GM21390 (cell line): Measurements from ENCODE around the gene PRAMEF10.
"Not testable (repeated sequence)": the region's sequence is repeated elsewhere in the genome, so short reads cannot be mapped to it uniquely, and the experiment has no call there.

Experiments
- ATAC-seq: cut with Tn5 transposase; IDR thresholded peaks from one replicate; pipeline ENCODE4 v1.9.1; 2021; ENCODE audit not compliant: unreplicated experiment

Gene PRAMEF10

GRCh38 chr1:12898170-12898569, at the start of gene PRAMEF10:
PRAMEF10 (minus strand) TSS chr1:12898270; CDS start chr1:12895847, 2,423 bp downstream.
- ATAC-seq = not testable (repeated sequence)

GRCh38 chr1:12947480-12947879, 49.4 kb upstream of the PRAMEF10 start, which contains the start of gene PRAMEF6:
PRAMEF6 (minus strand) TSS chr1:12947580; CDS start chr1:12942518, 5,062 bp downstream.
- not testable (repeated sequence) for ATAC-seq

GRCh38 chr1:12924368-12924767, 26.3 kb upstream of the PRAMEF10 start:
- not testable (repeated sequence) for ATAC-seq

GRCh38 chr1:12921749-12922148, 23.7 kb upstream of the PRAMEF10 start:
- ATAC-seq = not testable (repeated sequence)

- not testable (repeated sequence) for ATAC-seq
Observed at GRCh38 chr1:12916310-12916709, 18.2 kb upstream of the PRAMEF10 start, which contains the start of gene PRAMEF7. PRAMEF7 (plus strand) TSS chr1:12916610; CDS start chr1:12917693, 1,083 bp downstream.

- ATAC-seq = not testable (repeated sequence)
Observed at GRCh38 chr1:12903793-12904572, 5.9 kb upstream of the PRAMEF10 start.

- ATAC-seq = not testable (repeated sequence)
Observed at GRCh38 chr1:12899186-12899585, 1.1 kb upstream of the PRAMEF10 start.

- not testable (repeated sequence) for ATAC-seq
Observed at GRCh38 chr1:12886101-12886500, 12.0 kb downstream of the PRAMEF10 start, which contains the start of gene PRAMEF4. PRAMEF4 (minus strand) TSS chr1:12886201; CDS start chr1:12883394, 2,807 bp downstream.

- not testable (repeated sequence) for ATAC-seq
Observed at GRCh38 chr1:12878453-12878852, 19.6 kb downstream of the PRAMEF10 start.

GRCh38 chr1:12863131-12863880, 34.8 kb downstream of the PRAMEF10 start:
- ATAC-seq = not testable (repeated sequence)

- not testable (repeated sequence) for ATAC-seq
Observed at GRCh38 chr1:12856786-12857185, 41.3 kb downstream of the PRAMEF10 start, which contains the start of gene PRAMEF2. PRAMEF2 (plus strand) TSS chr1:12857086; CDS start chr1:12859010, 1,924 bp downstream.

GRCh38 chr1:12851779-12852178, 46.3 kb downstream of the PRAMEF10 start:
- no peak for ATAC-seq

- not testable (repeated sequence) for ATAC-seq
Observed at GRCh38 chr1:12848620-12849019, 49.5 kb downstream of the PRAMEF10 start, which contains the start of gene HNRNPCL1. HNRNPCL1 (minus strand) TSS chr1:12848720; CDS start chr1:12848289, 431 bp downstream.
